WI38 (cell line): ENCODE results near the gene PRKCE.

ENCODE experiments used
- H3K4me3 ChIP-seq: 2 replicates; pipeline ENCODE4 v1.5.1; 2011; ENCODE audit warnings: low read depth, mild to moderate bottlenecking, control low read depth, low read length
- CTCF ChIP-seq: IDR thresholded peaks from 2 replicates; pipeline ENCODE4 v1.5.1; 2012; ENCODE audit warnings: low read depth, mild to moderate bottlenecking, control low read depth, low read length

The PRKCE gene

GRCh38 chr2:45938649-45939511 lies 287.4 kb downstream of the PRKCE start:
- TF ChIP-seq CTCF: no peak
- H3K4me3 ChIP-seq: no peak overlapping the region

GRCh38 chr2:45941531-45942236 lies 290.2 kb downstream of the PRKCE start:
- no peak for TF ChIP-seq CTCF
- no peak overlapping the region for H3K4me3 ChIP-seq

- no peak overlapping the region for H3K4me3 ChIP-seq
- no peak for TF ChIP-seq CTCF
These were observed 290.8 kb downstream of the PRKCE start for GRCh38 chr2:45942237-45942738.

GRCh38 chr2:45943219-45944044 lies 292.0 kb downstream of the PRKCE start:
- no peak for TF ChIP-seq CTCF
- H3K4me3 ChIP-seq: no peak overlapping the region

GRCh38 chr2:45944074-45944473 lies 292.6 kb downstream of the PRKCE start:
- H3K4me3 ChIP-seq: no peak overlapping the region
- no peak for TF ChIP-seq CTCF

- no peak overlapping the region for H3K4me3 ChIP-seq
- no peak for TF ChIP-seq CTCF
These were observed 293.8 kb downstream of the PRKCE start for GRCh38 chr2:45945302-45945717.
